ENCODE data around the gene HCN4. TPM values are rescaled to one million over a fixed set of nuclear protein-coding genes. Genes with fewer than 3 reads are reported as not detected.

Gene HCN4
- total and polyA plus RNA-seq, 8 donors, result 0.09 to 1.1 (median 0.28) TPM

DNA sequence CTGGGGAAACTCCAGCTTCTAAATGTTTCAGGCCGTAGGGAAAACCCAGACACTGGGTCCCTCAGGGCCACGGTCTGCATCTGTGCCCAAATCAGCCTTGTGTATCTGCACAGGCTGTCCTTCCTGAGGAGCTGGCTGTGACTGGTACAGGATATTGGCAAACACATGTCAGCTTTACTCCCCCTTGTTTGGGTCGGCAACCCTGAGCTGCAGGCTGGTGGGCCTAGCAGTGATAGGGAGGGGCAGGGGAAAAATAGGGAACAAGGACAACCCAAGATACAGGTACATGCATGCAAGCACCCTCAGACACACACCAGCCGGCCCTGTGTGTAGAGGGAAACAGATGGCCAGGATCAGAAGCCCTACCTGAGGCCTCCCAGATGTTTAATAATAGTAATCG, 28.7 kb upstream of the HCN4 start:
- DNase-seq (no peak), FAIRE-seq (no peak), ATAC-seq (no peak)
- Histone ChIP-seq H3K27ac (no peak overlapping the region), H3K4me3 (no peak overlapping the region), H3K4me1 (no peaks in the 10 kb centered on the region), H3K9me3 (no peaks in the 10 kb centered on the region), H3K27me3 (no peaks in the 10 kb centered on the region), H3K36me3 (no peaks in the 10 kb centered on the region)
- TF ChIP-seq, protein P1, sequence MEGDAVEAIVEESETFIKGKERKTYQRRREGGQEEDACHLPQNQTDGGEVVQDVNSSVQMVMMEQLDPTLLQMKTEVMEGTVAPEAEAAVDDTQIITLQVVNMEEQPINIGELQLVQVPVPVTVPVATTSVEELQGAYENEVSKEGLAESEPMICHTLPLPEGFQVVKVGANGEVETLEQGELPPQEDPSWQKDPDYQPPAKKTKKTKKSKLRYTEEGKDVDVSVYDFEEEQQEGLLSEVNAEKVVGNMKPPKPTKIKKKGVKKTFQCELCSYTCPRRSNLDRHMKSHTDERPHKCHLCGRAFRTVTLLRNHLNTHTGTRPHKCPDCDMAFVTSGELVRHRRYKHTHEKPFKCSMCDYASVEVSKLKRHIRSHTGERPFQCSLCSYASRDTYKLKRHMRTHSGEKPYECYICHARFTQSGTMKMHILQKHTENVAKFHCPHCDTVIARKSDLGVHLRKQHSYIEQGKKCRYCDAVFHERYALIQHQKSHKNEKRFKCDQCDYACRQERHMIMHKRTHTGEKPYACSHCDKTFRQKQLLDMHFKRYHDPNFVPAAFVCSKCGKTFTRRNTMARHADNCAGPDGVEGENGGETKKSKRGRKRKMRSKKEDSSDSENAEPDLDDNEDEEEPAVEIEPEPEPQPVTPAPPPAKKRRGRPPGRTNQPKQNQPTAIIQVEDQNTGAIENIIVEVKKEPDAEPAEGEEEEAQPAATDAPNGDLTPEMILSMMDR (IDR thresholded peaks at IDR 0.05), result no peak
- intact Hi-C loops (cut with DNase I), result no loop called here
- WGBS, 2 donors, result 58 to 60% methylated on average over 5 of the region's 5 CpGs

DNA sequence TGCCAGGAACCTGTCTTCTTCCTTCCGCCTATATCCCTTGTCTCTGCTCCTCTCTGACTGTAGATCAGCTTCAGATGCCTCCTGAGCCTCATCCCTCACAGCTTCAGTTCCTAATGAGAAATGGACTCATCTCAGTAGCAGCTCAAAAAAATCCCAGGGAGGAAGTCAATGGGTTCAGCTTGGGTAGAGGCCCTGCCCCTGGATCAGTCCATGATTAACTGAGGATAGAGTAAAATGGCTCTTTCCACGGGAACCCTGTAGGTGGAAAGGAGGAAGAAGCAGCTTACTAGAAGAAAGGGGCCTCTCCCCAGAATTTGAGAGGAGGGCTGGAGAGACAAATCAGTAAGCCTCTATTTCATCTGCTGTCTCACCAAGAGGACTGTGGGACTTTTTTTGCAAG, 26.9 kb upstream of the HCN4 start:
- H3K27ac ChIP-seq, result no peak overlapping the region
- no peaks in the 10 kb centered on the region for H3K36me3 ChIP-seq
- H3K27me3 ChIP-seq, result no peaks in the 10 kb centered on the region
- intact Hi-C loops (cut with DNase I), result no loop called here
- H3K9me3 ChIP-seq, result no peaks in the 10 kb centered on the region
- 85 to 89% methylated on average over 2 of the region's 2 CpGs for WGBS, 2 donors
- TF ChIP-seq, protein P1 (IDR thresholded peaks at IDR 0.05), result no peak
- no peaks in the 10 kb centered on the region for H3K4me1 ChIP-seq
- H3K4me3 ChIP-seq, result no peak overlapping the region
- DNase-seq (no peak), FAIRE-seq (no peak), ATAC-seq (no peak)

DNA sequence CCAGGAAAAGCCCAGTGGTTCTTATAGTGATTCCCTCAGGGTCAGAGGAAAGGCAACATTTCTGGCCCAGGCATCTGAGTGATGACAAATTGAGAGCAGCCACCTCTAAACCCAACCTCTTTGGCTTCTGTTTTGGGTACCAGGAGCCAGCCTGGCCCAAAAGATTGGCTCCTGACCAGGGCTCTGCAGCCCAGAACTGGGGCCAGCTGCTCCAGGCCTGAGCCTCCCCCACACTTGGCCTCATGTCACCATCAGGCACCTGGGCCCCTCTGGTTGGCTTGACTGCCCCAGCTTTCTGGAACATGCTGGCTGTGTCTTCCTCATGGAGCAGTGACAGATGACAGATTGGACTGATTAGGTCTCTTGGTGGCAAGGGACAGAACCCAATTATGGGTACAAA, 26.0 kb upstream of the HCN4 start:
- H3K27ac ChIP-seq, result no peak overlapping the region
- TF ChIP-seq, protein P1 (IDR thresholded peaks at IDR 0.05), result no peak
- DNase-seq, result no peak
- no peak overlapping the region for H3K4me3 ChIP-seq
- no peaks in the 10 kb centered on the region for H3K9me3 ChIP-seq
- H3K27me3 ChIP-seq, result no peaks in the 10 kb centered on the region
- H3K36me3 ChIP-seq, result no peaks in the 10 kb centered on the region
- intact Hi-C loops (cut with DNase I), result no loop called here
- FAIRE-seq, result no peak
- no peaks in the 10 kb centered on the region for H3K4me1 ChIP-seq
- no peak for ATAC-seq

DNA sequence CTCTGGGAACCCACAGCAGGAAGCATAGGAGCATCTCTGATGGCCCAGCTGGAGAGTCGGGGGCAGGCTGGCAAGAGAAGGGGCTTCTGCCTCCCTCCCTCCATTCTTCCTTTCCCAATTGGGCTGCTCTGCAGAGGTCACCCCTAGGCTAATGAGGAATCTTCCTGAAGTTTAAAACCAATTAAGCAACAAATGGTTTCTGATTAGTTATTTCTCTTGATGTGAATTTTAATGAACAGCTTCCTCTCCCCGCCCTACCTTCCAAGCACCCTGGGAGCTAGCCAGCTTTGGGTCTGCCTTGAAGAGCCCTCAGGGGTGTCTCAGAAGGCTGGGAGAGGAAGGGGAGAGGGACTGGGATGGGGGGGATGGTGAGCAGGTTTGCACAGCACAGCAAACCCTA, 24.6 kb upstream of the HCN4 start:
- Histone ChIP-seq H3K27me3 (no peaks in the 10 kb centered on the region), H3K4me3 (no peak overlapping the region), H3K27ac (no peak overlapping the region), H3K4me1 (no peaks in the 10 kb centered on the region), H3K9me3 (no peaks in the 10 kb centered on the region), H3K36me3 (no peaks in the 10 kb centered on the region)
- ATAC-seq, result no peak
- DNase-seq, result no peak
- no peak for FAIRE-seq
- WGBS, 2 donors, result 45 to 76% methylated on average over 2 of the region's 2 CpGs
- intact Hi-C loops (cut with DNase I), result no loop called here
- TF ChIP-seq, protein P1 (IDR thresholded peaks at IDR 0.05), result no peak

DNA sequence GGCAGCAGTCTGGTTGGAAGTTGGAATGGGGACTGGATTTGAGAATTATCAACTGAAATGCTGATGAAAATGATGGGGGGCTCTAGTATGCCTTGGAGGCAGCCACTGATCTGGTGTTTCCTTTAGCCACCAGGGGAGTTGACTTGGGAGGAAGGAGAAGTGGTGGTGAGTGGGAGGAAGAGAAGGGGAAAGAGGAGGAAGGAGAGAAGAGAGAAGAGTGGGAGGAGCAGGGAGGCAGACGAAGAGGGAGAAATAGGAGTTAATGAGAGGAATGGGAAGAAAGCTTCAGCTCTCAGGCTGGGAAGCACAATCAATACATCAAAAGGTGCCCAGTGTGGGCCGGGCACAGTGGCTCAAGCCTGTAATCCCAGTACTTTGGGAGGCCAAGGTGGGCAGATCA, 23.3 kb upstream of the HCN4 start:
- no peak for ATAC-seq
- intact Hi-C loops (cut with DNase I), result no loop called here
- H3K36me3 ChIP-seq, result no peaks in the 10 kb centered on the region
- FAIRE-seq, result no peak
- WGBS, 2 donors, result 47 to 64% methylated on average over 2 of the region's 2 CpGs
- no peaks in the 10 kb centered on the region for H3K27me3 ChIP-seq
- no peaks in the 10 kb centered on the region for H3K9me3 ChIP-seq
- H3K4me1 ChIP-seq, result no peaks in the 10 kb centered on the region
- TF ChIP-seq, protein P1 (IDR thresholded peaks at IDR 0.05), result no peak
- H3K4me3 ChIP-seq, result no peak overlapping the region
- H3K27ac ChIP-seq, result no peak overlapping the region
- DNase-seq, result no peak
